NOMO-1 treated with DMSO at 0.1 percent for 48 hours (cell line): ENCODE measurements around the gene TMEM97.
A peak's percentile ranks its signal among the peaks of the same experiment; 100 is the strongest.

ENCODE experiments used
- DNase-seq: peaks from one replicate; lab custom pipeline; 2025; ENCODE audit not compliant: unreplicated experiment; lab: John Stamatoyannopoulos, UW

The TMEM97 gene

DNA sequence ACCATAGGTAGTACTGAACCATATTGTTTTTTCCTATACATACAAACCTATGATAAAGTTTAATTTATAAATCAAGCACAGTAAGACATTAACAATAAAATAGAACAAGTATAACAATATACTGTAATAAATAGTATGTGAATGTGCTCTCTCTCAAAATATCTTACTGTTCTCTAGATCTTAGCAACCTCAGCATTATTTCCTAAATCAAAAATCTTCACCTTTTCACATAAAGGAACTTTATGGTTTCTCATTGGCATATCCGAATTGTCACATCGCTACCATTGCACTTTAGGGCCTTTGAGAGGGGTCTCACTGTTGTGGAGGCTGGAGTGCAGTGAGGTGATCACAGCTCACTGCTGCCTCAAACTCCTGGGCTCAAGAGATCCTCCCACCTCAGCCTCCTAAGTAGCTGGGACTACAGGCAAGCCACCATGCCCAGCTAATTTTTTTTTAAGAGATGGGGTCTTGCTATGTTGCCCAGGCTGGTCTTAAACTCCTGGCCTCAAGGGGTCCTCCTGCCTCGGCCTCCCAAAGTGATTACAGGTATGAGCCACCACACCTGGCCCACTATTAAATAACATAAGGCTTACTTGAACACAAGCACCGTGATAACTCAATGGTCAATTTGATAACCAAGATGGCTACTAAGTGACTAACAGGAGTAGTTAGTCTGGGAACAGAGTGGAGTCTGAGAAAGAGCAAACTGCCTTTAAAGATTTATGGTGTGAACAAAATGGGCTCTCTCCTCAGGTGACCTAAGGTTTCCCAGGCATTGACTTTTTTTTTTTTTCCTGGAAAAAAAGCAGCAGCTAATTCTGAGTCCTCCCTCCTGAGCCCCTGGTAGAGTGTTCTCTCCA, 2.9 kb upstream of the TMEM97 start:
- DNase-seq = no peak

DNA sequence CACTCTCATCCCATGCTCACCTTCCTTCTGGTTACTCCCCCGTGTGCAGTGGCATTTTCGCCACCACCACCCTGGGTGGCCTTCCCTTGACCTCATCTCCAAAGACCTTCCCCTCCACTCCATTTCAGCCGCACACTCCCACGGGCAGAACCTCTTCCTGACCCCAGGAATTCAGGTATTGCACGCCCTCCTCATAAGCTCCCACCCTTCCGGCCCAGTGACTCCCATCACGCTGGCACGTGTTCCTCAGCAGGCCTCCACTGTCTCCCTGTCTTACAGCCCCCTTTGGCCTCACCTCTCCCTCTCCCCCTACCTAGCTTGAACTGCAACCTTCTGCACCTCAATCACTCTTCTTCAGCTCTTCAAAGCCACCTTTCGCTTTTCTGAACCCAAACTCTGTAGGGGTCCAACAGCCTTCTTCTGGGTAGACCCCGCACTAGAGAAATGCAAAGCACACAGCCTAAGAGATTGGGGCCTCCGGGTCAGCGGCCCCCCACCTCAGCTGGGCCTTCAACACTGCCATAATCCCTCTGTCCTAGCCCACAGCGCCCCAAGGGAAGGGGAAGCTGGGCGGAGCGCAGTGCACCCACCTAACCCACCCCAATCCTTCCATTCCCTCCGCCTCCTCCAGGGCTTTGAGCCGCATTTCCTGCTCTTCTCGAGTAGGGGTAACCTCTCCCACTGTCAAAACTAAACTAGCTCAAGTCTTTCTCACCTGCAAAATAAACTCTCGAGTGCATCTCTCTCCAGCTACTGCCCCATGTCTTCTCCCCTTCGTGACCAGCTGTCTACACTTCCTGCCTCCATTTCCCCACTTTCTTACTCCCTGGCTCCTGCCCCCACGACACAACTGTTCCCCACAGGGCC, 1.7 kb upstream of the TMEM97 start:
- no peak for DNase-seq

DNA sequence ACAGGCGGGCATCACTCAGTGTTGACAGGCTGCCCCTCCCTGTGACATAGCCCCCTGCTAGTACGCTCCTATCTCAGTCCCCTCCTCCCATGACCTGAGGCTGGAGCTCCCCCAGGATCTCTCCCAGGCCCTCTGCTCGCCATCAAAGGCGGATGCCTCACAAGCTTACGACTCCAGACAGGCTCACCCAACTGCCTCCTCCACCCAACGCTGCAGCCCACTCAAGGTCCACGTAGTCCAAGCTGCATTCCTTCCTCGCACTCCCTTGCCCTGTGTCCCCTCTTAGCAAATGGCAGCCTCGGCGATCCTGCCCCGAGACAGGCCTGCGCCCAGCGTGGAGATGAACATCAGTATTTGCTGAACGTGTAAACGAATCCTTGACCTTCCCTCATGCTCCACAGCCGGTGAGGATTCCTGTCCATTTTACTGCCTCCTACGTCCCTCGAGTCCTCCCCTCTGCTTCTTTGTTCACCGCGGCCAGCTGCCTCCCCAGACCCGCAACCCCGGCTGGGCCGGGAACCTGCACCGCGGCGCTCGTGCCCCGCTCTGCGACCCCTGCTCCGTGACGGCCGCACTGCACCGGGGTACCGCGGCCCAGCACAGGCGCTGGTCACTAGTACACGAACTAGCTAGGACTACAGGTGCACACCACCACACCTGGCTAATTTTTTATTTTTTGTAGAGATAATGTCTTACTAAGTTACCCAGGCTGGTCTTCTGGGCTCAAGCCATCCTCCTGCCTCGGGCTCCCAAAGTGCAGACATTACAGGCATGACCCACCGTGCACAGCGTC, 838 bp upstream of the TMEM97 start:
- peak; percentile 27 for DNase-seq

DNA sequence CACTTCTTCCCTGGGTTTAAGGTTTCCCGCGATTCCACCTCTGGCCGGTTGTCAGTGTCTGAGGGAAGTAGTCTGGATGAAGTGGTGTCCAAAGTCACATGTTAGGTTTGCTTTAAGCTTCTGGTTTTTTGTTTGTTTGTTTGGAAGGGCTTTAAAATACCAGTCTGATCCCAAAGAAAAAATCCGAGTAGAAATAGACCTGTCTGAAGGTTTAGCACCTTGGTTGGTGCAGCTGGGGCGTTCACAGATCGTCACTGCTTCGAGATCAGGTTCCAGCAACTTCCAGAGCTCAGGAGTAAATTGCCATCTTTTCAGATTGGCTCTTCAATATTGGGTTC, 567 bp downstream of the TMEM97 start:
- DNase-seq = peak; percentile 31

DNA sequence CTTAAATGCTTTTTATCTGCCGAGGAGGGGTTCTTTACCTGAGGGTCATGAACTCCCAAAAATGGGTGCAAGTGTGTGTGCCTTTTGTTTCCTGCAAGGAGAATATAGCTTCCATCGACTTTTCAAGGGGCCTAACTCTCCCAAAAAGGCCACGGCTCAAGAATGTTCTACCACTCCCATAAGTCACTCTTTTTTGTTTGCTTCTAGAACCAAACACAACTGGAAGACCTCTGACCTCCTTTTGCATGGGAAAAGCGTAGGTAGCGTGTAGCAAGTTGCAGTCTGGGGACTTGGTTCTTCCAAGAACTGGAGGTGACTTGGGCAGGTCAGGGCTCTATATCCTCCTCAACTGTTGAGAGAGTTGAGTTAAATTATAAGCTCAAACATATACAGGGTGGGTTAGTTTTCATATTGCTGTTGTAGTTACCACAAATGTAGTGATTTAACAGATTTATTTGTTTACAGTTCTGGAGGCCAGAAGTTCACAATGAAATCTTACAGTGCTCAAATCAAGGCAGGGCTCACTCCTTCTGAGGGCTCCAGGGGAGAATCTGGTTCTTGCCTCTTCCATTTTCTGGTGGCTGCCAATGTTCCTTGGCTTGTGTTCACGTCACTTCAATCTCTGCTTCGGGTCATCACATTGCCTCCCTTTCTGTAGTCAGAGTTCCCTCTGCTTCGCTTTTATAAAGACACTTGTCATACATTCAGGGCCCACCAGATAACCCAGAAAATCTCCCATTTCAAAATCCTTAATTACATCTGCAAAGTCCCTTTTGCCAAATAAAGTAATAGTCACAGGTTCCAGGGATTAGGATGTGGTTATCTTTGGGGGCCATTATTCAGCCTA, 1.4 kb downstream of the TMEM97 start:
- DNase-seq = no peak

DNA sequence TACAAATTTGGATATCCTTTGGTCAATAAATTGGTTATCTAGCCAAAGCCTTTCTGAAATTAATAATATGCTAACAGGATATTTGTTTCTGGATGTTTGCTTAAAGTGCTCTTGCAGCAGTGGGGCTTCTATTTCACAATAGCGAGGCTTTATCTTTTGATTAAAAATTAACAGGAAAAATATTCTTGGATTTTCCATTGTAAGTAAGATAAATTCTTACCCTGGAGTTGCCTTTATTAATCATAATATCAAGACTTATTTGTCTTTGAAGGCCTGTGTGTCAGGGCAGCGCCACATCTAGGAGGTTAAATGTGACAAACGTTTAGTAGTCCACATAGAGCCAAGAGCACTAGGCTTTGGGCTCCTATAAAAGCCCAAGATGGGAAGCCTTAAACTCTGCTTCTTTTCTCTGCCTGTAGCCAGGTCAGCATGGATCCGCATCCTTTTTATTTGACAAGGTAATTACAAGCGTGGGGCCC, 5.3 kb downstream of the TMEM97 start:
- DNase-seq = no peak

DNA sequence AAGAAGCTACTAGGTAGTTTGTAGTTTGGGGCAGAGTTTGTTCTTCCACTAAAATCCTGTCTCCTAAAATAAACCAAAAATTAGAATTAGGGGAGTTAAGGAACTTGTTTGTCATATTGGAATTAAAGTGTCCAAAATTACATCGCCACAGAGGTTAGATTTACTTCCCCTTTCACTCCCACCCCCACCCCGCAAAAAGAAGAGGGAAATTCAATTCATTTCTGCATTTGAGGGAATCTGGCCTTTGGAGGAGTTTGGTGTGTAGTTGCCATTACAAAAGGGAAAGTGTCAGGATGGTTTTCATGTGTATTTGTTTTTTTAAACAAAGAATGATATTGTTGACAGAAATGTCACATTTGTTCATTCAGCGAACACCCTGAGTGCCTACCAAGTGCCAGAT, 5.8 kb downstream of the TMEM97 start:
- peak; percentile 48 for DNase-seq

DNA sequence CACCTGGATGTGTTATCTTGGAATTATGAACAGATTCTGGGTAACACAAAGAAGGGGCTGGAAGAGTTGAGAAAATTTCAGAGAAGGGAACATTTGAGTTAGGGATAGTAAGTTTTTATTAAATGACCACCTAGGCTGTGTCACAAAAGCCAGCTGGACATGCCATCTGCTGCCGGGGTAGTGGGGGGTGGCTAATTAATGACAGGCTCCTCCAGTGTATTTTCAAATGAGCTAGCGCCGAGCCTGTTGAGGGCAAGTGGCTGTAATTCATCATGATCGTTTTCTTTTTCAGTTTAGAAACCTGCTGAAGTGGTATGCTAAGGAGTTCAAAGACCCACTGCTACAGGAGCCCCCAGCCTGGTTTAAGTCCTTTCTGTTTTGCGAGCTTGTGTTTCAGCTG, 6.2 kb downstream of the TMEM97 start:
- no peak for DNase-seq

DNA sequence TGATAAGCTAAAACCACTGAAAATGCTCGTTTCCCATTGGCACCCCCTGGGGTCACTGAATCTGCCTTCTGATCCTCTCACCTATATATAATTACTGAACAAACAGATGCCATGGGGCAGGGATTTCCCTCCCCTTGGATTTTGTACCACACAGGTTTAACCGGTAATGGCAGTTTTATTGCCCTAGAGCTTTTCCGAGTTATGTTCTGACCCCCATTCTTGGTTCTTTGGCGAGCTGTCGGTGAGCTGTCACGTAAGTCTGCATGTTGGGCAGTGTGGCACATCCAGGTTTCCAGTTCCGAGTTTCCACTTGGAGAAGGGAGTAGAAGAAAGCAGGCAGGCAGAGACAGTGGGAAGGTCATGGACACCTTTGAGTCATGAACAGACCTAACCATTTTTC, 7.1 kb downstream of the TMEM97 start:
- no peak for DNase-seq

DNA sequence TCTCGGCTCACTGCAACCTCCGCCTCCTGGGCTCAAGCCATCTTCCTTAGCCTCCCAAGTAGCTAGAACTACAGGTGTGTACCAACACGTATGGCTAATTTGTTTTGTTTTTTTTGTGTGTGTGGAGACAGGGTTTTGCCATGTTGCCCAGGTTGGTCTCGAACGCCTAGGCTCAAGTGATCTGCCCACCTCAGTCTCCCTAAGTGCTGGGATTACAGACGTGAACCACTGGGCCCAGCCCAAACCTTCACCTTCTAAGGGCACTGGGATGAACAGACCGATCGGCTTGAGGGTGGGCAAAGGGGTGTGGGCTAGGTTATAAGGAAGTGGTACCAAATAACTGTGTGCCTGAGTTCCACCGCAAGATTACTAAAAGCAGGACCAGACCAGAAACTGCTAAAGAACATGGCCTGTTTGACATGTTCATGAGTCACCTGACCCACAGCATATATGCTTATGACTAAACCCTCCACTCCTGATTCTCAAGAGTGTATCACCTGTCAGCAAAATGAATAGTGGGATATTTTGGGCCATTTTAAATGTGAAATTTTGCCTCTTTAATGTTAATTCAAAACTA, 8.1 kb downstream of the TMEM97 start:
- no peak for DNase-seq

DNA sequence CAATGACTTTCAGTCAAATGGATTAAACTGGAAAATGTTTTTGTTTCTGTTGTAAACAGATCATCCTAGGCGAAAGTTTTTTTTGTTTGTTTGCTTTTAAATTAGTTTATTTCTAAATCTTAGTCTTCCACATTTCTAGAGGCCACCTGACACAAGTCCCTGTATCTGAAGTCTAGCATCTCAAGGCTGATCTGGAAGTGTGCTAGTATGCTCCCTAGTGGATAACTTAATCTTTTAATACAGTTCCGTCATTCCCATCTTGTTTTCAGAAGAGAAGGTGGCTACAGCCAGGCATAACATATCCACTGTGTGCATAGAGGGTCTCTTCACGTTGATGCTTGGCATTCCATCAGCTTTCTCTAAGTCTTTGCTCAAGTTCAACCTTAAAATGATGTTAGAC, 8.7 kb downstream of the TMEM97 start:
- no peak for DNase-seq

DNA sequence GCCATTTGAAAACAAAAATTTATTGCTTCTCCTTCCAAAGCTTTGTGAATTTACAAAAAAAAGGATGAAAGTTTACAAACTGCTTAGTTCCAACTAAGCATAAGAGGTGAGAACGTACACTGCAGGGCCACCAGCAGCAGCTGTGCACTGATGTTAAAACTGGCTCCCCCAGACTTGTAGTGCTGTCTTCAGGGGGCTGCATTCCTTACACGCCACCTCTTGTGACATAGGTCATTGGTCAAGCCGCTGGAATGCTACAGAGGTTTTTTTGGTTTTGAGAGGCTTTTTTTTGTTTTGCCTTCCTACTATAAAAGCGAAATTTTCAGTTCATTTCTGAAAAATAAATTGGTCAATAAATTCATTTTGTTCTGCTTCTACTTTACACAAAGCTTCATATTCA, 9.3 kb downstream of the TMEM97 start:
- DNase-seq = no peak

DNA sequence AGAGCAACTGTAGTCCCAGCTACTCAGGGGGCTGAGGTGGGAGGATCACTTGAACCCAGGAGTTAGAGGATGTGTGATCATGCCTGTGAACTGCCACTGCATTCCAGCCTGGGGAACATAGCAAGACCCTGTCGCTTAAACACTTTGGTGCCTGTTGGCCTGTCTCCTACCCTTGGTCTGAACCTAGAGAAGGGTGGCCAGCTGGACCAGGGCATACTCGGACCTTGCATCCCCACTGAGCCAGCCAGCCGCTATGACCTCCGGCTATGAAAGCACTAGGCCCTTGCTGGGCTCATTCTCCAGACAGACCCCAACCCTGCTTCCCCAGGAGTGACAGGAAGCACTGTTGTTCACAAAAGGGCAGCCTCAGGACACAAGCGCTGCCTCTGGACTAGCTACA, 11.7 kb downstream of the TMEM97 start:
- DNase-seq = no peak

DNA sequence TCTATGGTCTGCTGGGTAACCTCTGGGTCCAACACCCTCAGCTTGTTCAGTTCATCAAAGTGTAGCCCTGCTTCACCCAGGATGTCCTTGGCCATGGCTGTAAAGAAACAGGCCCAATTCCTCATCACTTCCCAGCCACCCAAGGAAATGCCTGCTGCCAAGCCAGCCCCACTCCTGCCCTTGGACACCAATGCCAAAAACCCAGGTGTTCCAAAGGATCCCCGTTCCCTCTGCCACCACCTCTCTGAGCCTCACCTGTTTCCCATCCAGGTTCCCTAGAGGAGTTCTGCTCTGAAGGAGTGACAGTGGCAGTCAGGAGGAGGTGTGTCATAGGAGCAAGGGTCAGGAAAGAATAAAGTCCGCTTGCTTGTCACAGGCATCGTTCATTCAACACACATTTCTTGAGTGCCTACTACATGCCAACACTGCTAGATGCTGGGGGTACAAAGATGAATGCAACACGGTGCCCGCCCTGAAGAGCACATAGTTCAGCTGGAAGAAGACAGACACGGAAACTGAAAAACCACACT, 13.0 kb downstream of the TMEM97 start:
- DNase-seq = no peak

DNA sequence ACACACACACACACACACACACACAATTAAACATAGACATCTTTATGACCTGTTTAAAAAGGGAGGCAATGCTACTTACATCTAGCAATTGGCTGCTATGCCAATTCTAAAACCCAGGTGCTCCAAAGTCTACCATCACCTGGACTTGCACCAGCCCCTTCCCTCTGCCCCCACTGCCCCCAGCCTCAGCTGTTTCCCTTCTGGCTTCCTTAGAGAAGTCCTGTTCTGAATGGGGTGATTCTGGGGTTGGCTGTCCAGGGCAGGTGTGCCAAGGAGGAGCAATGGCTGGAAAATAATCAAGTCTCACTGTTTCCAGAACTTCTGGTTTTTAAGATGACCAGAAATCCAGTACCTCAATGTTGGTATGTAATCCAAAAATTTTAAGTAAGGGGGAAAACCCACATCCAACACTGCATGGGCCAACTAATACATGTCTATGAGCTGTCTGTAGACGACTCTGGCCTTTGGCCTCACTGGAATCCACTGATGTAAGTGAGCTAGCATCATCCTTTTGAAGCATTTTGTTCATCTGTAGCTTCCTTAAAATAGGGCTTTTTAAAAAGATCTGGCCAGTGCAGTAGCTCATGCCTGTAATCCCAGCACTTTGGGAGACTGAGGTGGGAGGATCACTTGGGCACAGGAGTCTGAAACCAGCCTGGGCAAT, 14.2 kb downstream of the TMEM97 start:
- DNase-seq = no peak

DNA sequence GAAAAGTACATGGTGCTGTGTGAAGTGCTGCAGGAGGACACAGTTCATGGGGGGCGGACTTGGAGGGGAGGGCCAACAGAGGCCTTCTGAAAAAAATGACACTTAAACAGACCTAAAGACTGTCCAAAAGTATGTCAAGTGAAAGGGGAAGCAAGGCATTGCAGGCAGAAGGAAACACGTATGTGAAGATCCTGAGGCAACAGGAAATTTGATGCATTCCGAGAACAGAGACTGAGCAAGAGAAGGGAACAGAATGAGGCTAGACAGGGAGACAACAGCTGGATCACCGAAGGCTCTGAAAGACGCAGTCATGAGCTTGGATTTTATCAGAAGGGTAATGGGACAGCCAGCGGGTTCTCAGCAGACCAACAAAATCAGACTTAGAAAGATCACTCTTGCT, 15.2 kb downstream of the TMEM97 start:
- peak; percentile 27 for DNase-seq

DNA sequence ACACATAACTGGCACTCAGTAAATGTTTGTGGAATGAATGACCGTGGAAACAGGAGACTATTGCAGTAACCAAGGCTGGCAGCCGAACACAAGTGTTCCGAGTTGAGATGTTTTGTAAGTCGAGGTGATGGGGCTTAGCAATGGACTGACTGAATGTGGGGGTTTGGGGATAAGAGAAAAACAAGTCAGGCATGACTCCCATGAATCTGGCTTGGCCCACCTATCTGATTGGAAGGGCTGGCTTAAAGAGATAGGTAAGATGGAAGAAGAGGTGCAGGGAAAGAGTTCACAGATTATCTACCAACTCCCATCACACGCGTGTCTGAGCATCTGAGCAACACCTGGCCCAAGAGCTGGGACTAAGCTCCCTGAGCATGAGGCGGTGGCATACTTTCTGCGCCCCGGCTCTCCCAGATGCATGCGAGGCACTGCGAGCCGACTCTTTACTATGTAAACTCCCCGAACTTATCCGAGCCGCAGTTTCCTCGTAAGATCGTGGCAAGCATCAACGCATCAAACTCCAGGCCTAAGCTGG, 15.7 kb downstream of the TMEM97 start:
- DNase-seq = no peak

DNA sequence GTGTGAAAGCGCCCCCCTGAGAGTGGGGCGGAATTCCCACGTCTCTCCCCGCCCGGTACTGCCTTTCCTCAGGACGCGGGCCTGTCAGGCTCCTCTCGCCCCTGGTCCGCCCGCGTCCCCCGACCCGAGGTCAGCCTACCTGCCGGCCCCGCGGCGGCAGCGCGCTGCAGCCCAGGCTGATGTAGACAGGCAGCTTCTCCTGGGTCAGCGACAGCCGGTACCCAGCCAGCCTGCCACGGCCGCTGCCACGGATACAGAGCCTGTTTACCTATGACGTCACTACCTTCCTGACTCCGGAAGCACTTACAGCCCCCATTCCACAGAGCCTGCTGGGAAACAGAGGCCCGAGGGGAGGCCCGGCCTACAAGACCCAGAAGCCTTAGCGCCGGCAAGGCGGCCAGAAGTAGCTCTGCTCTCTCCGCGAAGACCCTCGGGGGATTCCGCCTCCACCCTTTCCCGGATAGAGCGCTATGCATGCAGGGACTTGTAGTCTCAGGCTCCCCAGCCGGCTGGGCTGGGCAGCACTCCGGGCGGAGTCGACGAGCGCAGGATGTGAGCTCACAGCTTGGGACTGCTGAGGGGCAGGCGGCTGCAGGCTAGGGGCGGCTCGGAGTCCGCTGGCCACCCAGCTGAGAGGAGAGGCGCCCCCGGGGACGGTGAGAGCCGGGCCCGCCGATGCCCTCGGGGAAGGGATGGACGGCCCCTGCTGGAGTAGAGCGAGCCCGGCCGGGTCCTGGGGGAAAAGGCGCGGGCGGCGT, 16.4 kb downstream of the TMEM97 start, which contains the start of the genes IFT20 and TNFAIP1:
TSS of gene IFT20 (minus strand) at position 272 of the 758 bp plus-strand sequence. CDS start 3,487 bp downstream, outside the sequence.
TSS of gene TNFAIP1 (plus strand) at position 561 of the 758 bp plus-strand sequence. CDS start 3,761 bp downstream, outside the sequence.
- peak; percentile 99 for DNase-seq
